Measurements from ENCODE around the gene NDUFS1. TPM values are rescaled to one million over a fixed set of nuclear protein-coding genes. Genes with fewer than 3 reads are reported as not detected.

The NDUFS1 gene
- total and polyA plus RNA-seq, 9 of the 15 experiments (the other 6 are each of a cell fraction or from before 2014, with no cell fraction given): 75.0 to 130 (median 91.5) TPM

DNA sequence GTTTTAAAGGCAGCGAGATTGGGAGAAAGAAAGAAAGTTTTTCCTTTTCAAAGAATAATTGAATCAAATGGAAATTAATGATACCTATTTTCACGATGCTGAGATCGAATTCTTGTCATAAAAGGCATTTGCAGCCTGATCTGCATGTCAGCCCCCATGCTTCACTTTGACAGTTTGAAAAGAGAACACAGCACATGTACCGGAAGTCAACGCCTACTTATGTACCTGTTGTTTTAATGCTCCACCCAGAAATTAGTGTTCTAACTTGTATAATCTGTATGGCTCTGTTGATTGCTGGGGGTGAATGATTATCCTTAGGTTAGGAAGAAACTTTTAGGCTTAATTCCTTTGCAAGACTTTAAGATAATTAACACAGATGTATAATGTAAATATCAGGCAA lies 31.4 kb upstream of the NDUFS1 start:
- no peaks in the 10 kb centered on the region for H3K36me3 ChIP-seq (ENCODE audit: control insufficient read depth, insufficient read depth, low read length)
- no peak for ATAC-seq
- H3K4me3 ChIP-seq: no peak overlapping the region
- ChIA-PET CTCF (ENCODE audit: low intra/inter-chr PET ratio) (no interaction called here), POLR2A (no interaction called here)
- no TSS peak for BruUV-seq (replicated peaks)
- DNase-seq (ENCODE audit: extremely low read depth in 1 of 4, low spot score in 3 of 4): no peak
- intact Hi-C loops (cut with micrococcal nuclease) (no loop called here), in situ Hi-C loops (cut with MboI) (no loop called here)
- no peaks in the 10 kb centered on the region for H3K27me3 ChIP-seq (ENCODE audit: control insufficient read depth in 2 of 2, insufficient read depth in 2 of 2, low read length in 2 of 2)
- no peak overlapping the region for H3K4me2 ChIP-seq (ENCODE audit: insufficient read depth, low read length)
- no peaks in the 10 kb centered on the region for H3K4me1 ChIP-seq (replicated peaks in 1 of 2; ENCODE audit: control insufficient read depth in 2 of 2, insufficient read depth in 2 of 2, low read length in 2 of 2)
- no peak for FAIRE-seq
- TF ChIP-seq ZNF668 (CRISPR knock-in tag; IDR thresholded peaks at IDR 0.05) (no peak), ZNF311 (CRISPR knock-in tag; IDR thresholded peaks at IDR 0.05) (no peak)
- H3K9me1 ChIP-seq (ENCODE audit: control insufficient read depth, insufficient read depth, low read length): no peaks in the 10 kb centered on the region
- no peak overlapping the region for H3K9ac ChIP-seq (ENCODE audit: insufficient read depth in 1 of 2, low read depth in 2 of 2, low read length in 2 of 2)
- no peaks in the 10 kb centered on the region for H3K9me3 ChIP-seq (replicated peaks; ENCODE audit: control insufficient read depth, insufficient read depth, low read depth, low read length)
- H2AFZ ChIP-seq (ENCODE audit: low read depth, low read length): no peak overlapping the region
- no peak overlapping the region for H3K27ac ChIP-seq (ENCODE audit: extremely low read depth, low read depth, low read length)
- WGBS (ENCODE audit: insufficient coverage, low coverage, missing lambda C conversion rate): 0% methylated on average over 5 of the region's 5 CpGs
- H3K79me2 ChIP-seq (ENCODE audit: control insufficient read depth, insufficient read depth, low read length): no peaks in the 10 kb centered on the region
- H4K20me1 ChIP-seq (replicated peaks; ENCODE audit: control insufficient read depth, insufficient read depth, low read length): no peaks in the 10 kb centered on the region

DNA sequence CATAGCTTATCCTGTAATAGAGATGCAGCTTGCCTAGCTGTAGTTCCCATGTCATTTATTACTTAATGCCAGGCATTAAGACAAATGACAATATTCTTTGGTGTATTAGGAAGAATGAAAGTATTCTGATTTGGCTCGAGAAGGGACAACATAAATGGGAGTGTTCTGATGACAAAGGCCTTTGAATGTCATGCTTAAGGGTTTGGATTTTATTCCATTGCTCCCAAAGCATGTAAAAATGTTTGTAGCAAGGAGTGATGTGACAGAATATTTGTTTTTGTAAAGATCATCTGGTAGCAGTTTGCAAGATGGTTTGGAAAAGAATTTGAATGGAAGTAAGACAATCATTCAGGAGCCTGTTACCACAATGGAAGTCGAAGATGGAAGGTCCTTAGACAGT lies 30.9 kb upstream of the NDUFS1 start:
- no peaks in the 10 kb centered on the region for H3K79me2 ChIP-seq (ENCODE audit: control insufficient read depth, insufficient read depth, low read length)
- CTCF ChIA-PET (ENCODE audit: low intra/inter-chr PET ratio): no interaction called here
- H2AFZ ChIP-seq (ENCODE audit: low read depth, low read length): no peak overlapping the region
- H3K4me3 ChIP-seq: no peak overlapping the region
- H3K9me1 ChIP-seq (ENCODE audit: control insufficient read depth, insufficient read depth, low read length): no peaks in the 10 kb centered on the region
- WGBS (ENCODE audit: insufficient coverage, low coverage, missing lambda C conversion rate): 0% methylated on average over 2 of the region's 2 CpGs
- no TSS peak for BruUV-seq (replicated peaks)
- TF ChIP-seq, protein P1, sequence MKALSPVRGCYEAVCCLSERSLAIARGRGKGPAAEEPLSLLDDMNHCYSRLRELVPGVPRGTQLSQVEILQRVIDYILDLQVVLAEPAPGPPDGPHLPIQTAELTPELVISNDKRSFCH (CRISPR knock-in tag; IDR thresholded peaks at IDR 0.05): no peak
- TF ChIP-seq, protein P1 (tag; IDR thresholded peaks at IDR 0.05): no peak
- TF ChIP-seq ZNF408 (CRISPR knock-in tag; IDR thresholded peaks at IDR 0.05; ENCODE audit: low read depth) (no peak), SLC30A9 (CRISPR knock-in tag; IDR thresholded peaks at IDR 0.05) (no peak), CHD1 (IDR thresholded peaks at IDR 0.05; ENCODE audit: low read length) (no peak), TBL1XR1 (IDR thresholded peaks at IDR 0.05; ENCODE audit: low read length in 2 of 2) (no peak), CXXC5 (CRISPR knock-in tag; IDR thresholded peaks at IDR 0.05) (no peak), HDAC3 (IDR thresholded peaks at IDR 0.05; ENCODE audit: borderline replicate concordance, partially characterized antibody) (no peak)
- TF ChIP-seq, protein P2, sequence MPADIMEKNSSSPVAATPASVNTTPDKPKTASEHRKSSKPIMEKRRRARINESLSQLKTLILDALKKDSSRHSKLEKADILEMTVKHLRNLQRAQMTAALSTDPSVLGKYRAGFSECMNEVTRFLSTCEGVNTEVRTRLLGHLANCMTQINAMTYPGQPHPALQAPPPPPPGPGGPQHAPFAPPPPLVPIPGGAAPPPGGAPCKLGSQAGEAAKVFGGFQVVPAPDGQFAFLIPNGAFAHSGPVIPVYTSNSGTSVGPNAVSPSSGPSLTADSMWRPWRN (IDR thresholded peaks at IDR 0.05; ENCODE audit: low read depth): no peak
- TF ChIP-seq, protein P3, sequence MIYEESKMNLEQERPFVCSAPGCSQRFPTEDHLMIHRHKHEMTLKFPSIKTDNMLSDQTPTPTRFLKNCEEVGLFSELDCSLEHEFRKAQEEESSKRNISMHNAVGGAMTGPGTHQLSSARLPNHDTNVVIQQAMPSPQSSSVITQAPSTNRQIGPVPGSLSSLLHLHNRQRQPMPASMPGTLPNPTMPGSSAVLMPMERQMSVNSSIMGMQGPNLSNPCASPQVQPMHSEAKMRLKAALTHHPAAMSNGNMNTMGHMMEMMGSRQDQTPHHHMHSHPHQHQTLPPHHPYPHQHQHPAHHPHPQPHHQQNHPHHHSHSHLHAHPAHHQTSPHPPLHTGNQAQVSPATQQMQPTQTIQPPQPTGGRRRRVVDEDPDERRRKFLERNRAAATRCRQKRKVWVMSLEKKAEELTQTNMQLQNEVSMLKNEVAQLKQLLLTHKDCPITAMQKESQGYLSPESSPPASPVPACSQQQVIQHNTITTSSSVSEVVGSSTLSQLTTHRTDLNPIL (CRISPR knock-in tag; IDR thresholded peaks at IDR 0.05): no peak
- POLR2A ChIA-PET: no interaction called here
- no peaks in the 10 kb centered on the region for H4K20me1 ChIP-seq (replicated peaks; ENCODE audit: control insufficient read depth, insufficient read depth, low read length)
- DNase-seq (ENCODE audit: extremely low read depth in 1 of 4, low spot score in 3 of 4): no peak
- ATAC-seq: no peak
- no peak overlapping the region for H3K4me2 ChIP-seq (ENCODE audit: insufficient read depth, low read length)
- intact Hi-C loops (cut with micrococcal nuclease): no loop called here
- no peaks in the 10 kb centered on the region for H3K36me3 ChIP-seq (ENCODE audit: control insufficient read depth, insufficient read depth, low read length)
- H3K9ac ChIP-seq (ENCODE audit: insufficient read depth in 1 of 2, low read depth in 2 of 2, low read length in 2 of 2): no peak overlapping the region
- FAIRE-seq: no peak
- no peak overlapping the region for H3K27ac ChIP-seq (ENCODE audit: extremely low read depth, low read depth, low read length)
- in situ Hi-C loops (cut with MboI): no loop called here
- H3K9me3 ChIP-seq (replicated peaks; ENCODE audit: control insufficient read depth, insufficient read depth, low read depth, low read length): no peaks in the 10 kb centered on the region
- no peaks in the 10 kb centered on the region for H3K4me1 ChIP-seq (replicated peaks in 1 of 2; ENCODE audit: control insufficient read depth in 2 of 2, insufficient read depth in 2 of 2, low read length in 2 of 2)
- no peaks in the 10 kb centered on the region; a peak in 1 of 5 replicates for H3K27me3 ChIP-seq (ENCODE audit: control insufficient read depth in 2 of 2, insufficient read depth in 2 of 2, low read length in 2 of 2)

Data from K562 (cell line).